NCI-H1105 treated with DMSO at 0.1 percent for 48 hours (cell line): Measurements from ENCODE around the gene HILPDA.
"Not testable (repeated sequence)": the region's sequence is repeated elsewhere in the genome, so short reads cannot be mapped to it uniquely, and the experiment has no call there.

Source experiments
- DNase-seq: peaks from one replicate; lab custom pipeline; 2025; lab: John Stamatoyannopoulos, UW

The HILPDA gene

DNA sequence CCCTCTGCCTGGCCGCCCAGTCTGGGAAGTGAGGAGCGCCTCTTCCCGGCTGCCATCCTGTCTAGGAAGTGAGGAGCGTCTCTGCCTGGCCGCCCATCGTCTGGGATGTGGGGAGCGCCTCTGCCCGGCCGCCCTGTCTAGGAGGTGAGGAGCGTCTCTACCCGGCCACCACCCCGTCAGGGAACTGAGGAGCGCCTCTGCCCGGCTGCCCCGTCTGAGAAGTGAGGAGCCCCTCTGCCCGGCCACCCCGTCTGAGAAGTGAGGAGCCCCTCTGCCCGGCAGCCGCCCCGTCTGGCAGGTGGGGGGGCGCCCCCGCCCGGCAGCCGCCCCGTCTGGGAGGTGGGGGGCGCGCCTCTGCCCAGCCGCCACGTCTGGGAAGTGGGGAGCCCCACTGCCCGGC, 7.7 kb downstream of the HILPDA start:
- DNase-seq: not testable (repeated sequence)

DNA sequence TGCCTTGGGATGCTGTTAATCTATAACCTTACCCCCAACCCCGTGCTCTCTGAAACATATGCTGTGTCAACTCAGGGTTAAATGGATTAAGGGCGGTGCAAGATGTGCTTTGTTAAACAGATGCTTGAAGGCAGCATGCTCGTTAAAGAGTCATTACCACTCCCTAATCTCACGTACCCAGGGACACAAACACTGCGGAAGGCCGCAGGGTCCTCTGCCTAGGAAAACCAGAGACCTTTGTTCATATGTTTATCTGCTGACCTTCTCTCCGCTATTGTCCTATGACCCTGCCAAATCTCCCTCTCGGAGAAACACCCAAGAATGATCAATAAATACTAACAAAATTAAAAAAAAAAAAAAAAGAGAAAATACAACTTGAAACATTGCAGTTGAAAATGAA, 8.3 kb downstream of the HILPDA start:
- DNase-seq: not testable (repeated sequence)

DNA sequence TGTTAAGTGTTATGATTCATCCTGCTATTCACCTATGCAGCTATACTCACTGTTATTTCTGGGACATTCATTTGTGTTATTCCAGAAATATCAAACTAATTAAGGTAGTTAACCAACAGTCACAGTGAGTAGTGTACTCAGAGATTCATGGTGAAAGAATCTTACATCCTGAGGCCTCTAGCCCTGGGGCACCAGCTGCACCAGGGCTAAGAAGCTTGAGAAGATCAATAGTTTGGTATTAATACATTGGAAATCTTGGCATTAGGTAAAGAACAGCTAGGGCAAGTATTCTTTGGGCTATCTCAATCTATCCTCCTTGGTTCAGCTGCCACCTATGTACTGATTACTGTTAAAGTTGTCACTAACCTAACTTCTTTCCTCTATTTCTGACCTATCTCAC, 11.2 kb downstream of the HILPDA start:
- not testable (repeated sequence) for DNase-seq

DNA sequence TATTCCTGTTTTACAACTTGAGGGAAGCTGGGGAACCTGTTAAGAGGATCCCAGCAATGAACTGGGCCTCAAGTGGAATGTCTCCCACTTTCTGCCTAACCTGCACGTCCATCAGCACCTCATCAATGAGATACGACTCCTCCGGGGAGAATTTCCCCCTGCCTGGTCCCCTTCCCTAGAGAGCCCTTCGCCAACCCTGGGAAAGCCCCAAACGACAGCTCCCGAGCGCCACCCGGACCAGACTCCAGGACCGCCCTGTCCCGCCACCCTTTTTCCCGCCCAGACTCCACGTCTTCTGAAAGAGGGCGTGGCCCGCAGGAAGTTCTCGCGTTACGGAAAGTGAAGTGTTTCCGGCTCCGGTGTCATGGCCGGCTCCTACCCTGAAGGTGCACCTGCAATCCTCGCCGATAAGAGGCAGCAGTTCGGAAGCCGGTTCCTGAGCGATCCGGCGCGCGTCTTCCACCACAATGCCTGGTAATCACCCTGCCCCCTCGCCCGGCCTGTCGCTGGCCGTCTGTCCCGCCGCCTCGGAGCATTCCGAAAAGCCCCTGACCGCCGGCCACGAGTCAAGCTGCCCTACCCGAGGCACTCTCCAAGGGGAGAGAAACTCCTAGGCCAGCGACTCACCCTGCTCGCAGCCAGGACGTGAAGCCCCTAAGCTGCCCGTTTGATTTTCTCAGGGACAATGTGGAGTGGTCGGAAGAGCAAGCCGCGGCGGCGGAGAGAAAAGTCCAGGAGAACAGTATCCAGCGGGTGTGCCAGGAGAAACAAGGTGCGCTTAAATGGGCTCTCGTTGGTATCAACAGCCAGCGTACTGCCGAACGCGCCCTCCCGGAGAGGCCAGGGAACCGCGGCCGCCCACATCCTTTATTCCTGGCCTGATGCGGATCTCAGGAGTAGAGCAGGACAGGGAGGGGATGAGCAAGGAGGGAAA, 21.0 kb downstream of the HILPDA start, which contains the start of gene METTL2B:
Gene METTL2B (plus strand): TSS at position 347 of the 934 bp plus-strand sequence. CDS start 18 bp downstream, at position 365.
- peak; percentile 93 for DNase-seq

DNA sequence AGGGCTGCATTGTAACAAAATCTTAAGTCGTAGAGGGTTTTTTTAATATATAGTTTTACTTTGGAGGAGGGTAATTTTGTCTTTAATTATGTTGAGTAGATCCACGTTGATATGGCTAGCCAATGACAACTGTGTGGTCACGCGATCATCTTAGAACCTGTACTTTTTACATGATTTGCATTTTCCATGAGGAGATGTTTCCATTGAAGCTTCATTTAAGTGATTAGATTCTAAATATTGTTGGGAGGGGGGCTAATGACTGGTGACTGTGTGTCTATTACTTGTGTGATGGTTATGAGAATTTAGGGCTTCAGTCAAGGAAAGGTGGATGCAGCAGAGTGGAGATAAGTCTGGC, 21.6 kb downstream of the HILPDA start:
- DNase-seq: not testable (repeated sequence)

DNA sequence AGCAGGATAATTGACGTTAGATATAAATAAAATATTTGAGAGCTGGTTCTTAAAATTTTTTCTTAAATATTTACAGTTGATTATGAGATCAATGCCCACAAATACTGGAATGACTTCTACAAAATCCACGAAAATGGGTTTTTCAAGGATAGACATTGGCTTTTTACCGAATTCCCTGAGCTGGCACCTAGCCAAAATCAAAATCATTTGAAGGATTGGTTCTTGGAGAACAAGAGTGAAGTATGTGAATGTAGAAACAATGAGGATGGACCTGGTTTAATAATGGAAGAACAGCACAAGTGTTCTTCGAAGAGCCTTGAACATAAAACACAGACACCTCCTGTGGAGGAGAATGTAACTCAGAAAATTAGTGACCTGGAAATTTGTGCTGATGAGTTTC, 23.4 kb downstream of the HILPDA start:
- not testable (repeated sequence) for DNase-seq

DNA sequence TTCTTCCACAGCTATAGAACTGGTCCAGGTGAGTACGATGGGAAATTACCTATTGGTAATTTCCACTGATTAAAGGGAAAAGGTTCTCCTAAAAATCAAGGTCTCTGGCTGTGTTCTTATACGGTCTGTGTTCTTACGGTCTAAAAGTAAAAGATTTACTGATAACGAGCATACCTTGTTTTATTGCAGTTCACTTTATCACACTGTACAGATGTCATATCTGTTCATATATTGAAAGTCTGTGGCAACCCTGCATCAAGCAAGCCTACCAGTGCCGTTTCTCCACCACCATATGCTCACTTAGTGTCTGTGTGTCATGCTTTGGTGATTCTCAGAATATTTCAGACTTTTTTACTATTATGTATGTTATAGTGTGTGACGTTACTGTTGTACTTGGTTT, 32.5 kb downstream of the HILPDA start:
- not testable (repeated sequence) for DNase-seq

DNA sequence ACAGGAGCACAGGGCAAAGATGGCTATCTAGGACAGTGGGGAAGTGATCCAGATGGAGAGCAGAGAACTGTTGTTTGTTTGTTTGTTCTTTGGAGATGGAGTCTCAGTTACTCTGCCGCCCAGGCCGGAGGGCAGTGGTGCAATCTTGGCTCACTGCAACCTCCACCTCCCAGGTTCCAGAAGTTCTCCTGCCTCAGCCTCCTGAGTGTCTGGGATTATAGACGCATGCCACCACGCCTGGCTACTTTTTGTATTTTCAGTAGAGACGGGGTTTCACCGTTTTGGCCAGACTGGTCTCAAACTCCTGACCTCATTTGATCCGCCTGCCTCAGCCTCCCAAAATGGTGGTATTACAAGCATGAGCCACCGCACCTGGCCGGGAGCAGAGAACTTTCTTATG, 41.7 kb downstream of the HILPDA start:
- DNase-seq: no peak

DNA sequence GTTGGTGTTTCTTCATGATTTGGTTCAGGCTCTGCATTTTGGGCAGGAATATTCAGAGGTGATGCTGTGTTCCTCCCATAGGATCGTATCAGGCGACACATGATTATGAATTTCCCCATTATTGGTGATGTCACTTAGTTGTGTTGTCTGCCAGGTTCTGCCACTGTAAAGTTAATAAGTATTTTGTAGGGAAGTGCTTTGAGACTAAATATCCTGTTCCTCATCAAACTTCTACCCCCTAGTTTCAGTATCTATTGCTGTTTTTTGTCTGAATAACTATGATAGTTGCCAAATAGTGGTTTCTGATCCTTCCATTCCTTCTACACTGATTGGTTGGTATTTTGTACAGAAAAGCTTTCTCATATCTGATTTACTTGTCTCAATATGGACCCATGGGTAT, 49.7 kb downstream of the HILPDA start:
- DNase-seq: not testable (repeated sequence)

DNA sequence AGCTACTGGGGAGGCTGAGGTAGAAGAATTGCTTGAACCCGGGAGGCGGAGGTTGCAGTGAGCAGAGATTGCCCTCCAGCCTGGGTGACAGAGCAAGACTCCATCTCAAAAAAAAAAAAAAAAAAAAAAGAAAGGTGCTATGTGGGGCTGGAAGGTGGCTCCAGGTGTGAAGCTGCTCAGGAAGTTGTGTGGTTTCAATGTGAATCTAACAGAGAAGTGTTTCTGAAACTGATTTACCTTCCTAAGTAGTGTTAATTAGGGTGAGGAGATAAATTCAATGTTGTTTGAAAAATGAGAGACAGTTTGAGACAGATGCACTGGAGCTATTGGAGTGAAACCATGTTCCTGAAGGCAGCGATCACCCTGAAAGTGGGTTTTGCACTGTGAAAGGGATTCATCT, 51.1 kb downstream of the HILPDA start:
- DNase-seq: not testable (repeated sequence)

DNA sequence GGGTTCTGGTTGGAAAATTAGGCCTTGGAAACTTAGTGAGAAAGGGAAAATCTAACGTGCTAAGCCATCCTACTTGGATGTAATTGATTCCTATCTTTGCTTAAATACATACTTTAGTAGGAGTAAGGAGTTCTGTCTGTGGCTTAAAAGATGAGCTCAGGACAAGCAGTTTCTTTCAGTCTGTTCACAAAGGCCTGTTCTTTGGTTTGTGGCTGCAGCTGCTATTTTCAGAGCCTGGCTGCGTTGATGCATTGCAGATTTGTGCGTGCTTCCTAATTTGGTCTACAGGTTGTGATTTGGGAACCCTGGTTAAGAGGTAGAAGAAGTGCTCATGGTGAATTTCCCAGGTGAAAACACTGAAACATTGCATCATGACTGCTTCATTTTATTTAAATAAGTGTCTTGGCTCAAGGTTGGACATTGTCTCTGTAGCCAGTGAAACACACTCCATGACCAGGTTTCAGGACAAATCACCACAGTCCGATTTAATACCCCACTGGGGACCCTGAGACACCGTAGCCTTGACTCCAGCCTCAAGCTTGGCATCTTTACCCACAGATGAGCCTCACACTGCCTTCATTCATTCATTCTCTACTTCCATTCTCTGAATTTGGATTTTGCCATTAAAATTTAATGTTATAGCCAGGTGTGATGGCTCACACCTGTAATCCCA, 51.8 kb downstream of the HILPDA start:
- DNase-seq: not testable (repeated sequence)
